GM19035 (cell line): Measurements from ENCODE around the gene UCK1.

ENCODE experiments used
- ATAC-seq: cut with Tn5 transposase; IDR thresholded peaks from one replicate; pipeline ENCODE4 v1.9.1; 2021; ENCODE audit not compliant: unreplicated experiment

UCK1 gene

GRCh38 chr9:131477816-131478419, 53.1 kb downstream of the UCK1 start:
- no peak for ATAC-seq

- ATAC-seq = no peak
Observed at GRCh38 chr9:131477367-131477766, 53.7 kb downstream of the UCK1 start.

DNA sequence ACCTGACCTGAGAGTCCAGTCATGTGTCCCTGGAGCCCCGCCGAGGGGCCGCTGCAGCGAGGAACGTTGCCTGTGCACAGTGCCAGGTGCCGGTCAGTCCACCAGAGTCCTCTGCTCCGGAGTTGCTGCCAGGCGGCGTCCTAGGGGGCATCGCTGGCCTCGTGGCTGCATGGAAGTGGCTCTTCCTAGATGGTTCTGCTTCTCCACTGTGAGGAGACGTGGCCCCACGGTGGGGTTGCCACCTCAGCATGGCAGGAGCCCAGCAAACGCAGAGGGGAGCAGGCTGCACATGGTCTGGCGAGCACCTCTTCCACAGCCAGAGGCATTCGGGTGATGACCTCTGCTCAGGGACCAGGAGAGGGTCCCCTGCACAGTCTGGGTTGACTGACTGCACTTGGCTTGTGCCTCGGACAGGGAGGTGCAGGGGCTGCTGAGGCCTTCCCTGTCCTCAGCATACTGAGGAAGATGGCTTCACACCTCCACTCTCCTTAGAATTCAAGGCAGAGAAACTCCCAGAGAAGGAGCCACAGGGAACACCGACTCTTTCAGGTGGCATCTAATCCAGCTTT, 54.2 kb downstream of the UCK1 start:
- no peak for ATAC-seq

GRCh38 chr9:131475956-131476776, 54.9 kb downstream of the UCK1 start:
- no peak for ATAC-seq

DNA sequence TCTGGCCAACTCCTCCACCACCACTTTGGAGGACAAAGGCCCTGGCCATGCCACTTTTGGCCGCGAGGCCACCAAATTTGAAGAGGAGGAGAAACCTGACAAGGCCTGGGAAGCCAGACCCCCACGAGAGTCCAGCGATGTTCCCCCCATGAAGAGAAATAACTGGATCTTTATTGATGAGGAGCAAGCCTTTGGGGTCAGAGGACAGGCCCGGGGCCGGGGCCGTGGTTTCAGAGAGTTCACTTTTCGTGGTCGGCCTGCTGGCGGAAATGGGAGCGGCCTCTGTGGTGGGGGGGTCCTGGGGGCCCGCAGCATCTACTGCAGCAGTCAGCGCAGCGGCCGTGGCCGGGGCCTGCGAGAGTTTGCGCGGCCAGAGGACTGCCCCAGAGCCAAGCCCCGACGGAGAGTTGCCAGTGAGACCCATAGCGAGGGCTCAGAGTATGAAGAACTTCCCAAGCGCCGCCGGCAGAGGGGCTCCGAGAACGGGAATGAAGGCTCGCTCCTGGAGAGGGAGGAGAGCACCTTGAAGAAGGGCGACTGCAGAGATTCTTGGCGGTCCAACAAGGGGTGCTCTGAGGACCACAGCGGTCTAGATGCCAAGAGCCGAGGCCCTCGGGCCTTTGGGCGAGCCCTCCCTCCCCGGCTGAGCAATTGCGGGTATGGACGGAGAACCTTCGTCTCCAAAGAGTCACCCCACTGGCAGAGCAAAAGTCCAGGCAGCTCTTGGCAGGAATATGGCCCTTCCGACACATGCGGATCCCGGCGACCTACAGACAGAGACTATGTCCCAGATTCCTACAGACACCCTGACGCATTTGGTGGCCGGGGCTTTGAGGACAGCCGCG, 55.7 kb downstream of the UCK1 start:
- ATAC-seq = no peak

GRCh38 chr9:131474711-131475110, 56.4 kb downstream of the UCK1 start:
- no peak for ATAC-seq

DNA sequence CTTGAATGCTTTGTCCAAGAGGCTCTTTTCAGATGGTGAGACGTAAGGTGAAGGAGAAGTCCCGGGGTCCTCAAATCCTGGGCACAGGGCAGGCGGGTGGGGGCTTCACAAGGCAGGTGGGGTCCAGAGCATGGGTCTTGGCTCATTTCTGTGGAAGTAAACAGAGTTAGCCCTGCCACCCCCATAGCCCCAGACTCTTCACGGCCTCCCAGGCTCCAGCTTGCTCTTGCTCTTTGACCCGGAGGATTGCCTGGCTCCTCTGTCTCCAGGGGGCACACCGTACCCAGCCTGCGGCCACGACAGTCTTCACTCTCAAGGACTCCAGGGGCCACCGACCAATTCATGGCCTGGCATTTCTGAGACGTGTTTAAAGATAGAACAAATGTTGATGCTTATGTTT, 57.2 kb downstream of the UCK1 start:
- no peak for ATAC-seq
